ENCODE data around the gene PAX5. TPM values are rescaled to one million over a fixed set of nuclear protein-coding genes. Genes with fewer than 3 reads are reported as not detected.

PAX5 gene
- polyA plus RNA-seq, 1 of the 3 experiments (the other 2 are of a cell fraction): 0.05 TPM

- Histone ChIP-seq H3K9ac (no peak overlapping the region), H4K20me1 (ENCODE audit: insufficient read depth) (no peaks in the 10 kb centered on the region), H3K36me3 (replicated peaks in 1 of 2; ENCODE audit: control insufficient read depth in 1 of 2, insufficient read depth in 2 of 2, low read length in 1 of 2) (no peaks in the 10 kb centered on the region), H3K4me3 (ENCODE audit: low read depth in 2 of 2, low read length in 1 of 2) (no peak overlapping the region), H3K79me2 (ENCODE audit: insufficient read depth) (no peaks in the 10 kb centered on the region), H3K27me3 (ENCODE audit: insufficient read depth) (peaks cover 21% of the 10 kb centered on the region; the same call in 1 of the 2 replicates), H3K4me1 (ENCODE audit: control insufficient read depth in 1 of 2, insufficient read depth in 2 of 2, low read depth in 1 of 2, low read length in 1 of 2) (peaks cover 3 to 10% of the 10 kb centered on the region in 2 experiments; a peak in 1 of 4 replicates), H3F3A (replicated peaks; ENCODE audit: insufficient read depth) (no peaks in the 10 kb centered on the region), H3K27ac (ENCODE audit: low read depth in 2 of 2, low read length in 1 of 2) (no peak overlapping the region), H3K4me2 (no peak overlapping the region), H2AFZ (ENCODE audit: low read depth) (no peak overlapping the region), H3K9me2 (no peaks in the 10 kb centered on the region), H3K9me3 (no peaks in the 10 kb centered on the region)
- DNase-seq: no peak
- no peak for TF ChIP-seq JUND (IDR thresholded peaks at IDR 0.05)
- no peak for TF ChIP-seq MAX (IDR thresholded peaks at IDR 0.05; ENCODE audit: low read depth)
- no peak for TF ChIP-seq NRF1 (IDR thresholded peaks at IDR 0.05; ENCODE audit: low read depth, low read length)
- no peak for TF ChIP-seq IRF3 (IDR thresholded peaks at IDR 0.05; ENCODE audit: low read depth, low read length)
- no peak for TF ChIP-seq RXRA (IDR thresholded peaks at IDR 0.05; ENCODE audit: borderline replicate concordance, low read depth)
- TF ChIP-seq ELF1 (IDR thresholded peaks at IDR 0.05): no peak
- TF ChIP-seq PBX3 (IDR thresholded peaks at IDR 0.05): no peak
- no peak for TF ChIP-seq POLR2AphosphoS5 (IDR thresholded peaks at IDR 0.05; ENCODE audit: low read depth, low read length)
- no peak for TF ChIP-seq SIN3A (IDR thresholded peaks at IDR 0.05; ENCODE audit: borderline replicate concordance, low read depth, low read length)
- ChIA-PET CTCF (interaction anchor here (0.8 to 3.0 kb wide), 2 partner anchors 29 to 428 kb away, joined by 3 to 6 read pairs; no protein-coding TSS in a partner anchor), POLR2A (interaction anchor here (0.6 kb wide), 1 partner anchor 782 kb away, joined by 3 read pairs; no protein-coding TSS in a partner anchor)
- WGBS (ENCODE audit: low lambda C conversion rate): 64% methylated on average over 7 of the region's 7 CpGs
Measured at GRCh38 chr9:36901528-36901927, 132.5 kb downstream of the PAX5 start.

GRCh38 chr9:36900856-36901220 is 133.2 kb downstream of the PAX5 start:
- no peak overlapping the region for H3K4me3 ChIP-seq (ENCODE audit: low read depth in 2 of 2, low read length in 1 of 2)
- no peaks in the 10 kb centered on the region for H3K36me3 ChIP-seq (replicated peaks in 1 of 2; ENCODE audit: control insufficient read depth in 1 of 2, insufficient read depth in 2 of 2, low read length in 1 of 2)
- no peak overlapping the region for H3K4me2 ChIP-seq
- H2AFZ ChIP-seq (ENCODE audit: low read depth): no peak overlapping the region
- no peak overlapping the region for H3K9ac ChIP-seq
- H3K9me2 ChIP-seq: no peaks in the 10 kb centered on the region
- H3K4me1 ChIP-seq (ENCODE audit: control insufficient read depth in 1 of 2, insufficient read depth in 2 of 2, low read depth in 1 of 2, low read length in 1 of 2): peaks cover 3 to 10% of the 10 kb centered on the region in 2 experiments; a peak in 1 of 4 replicates
- H3K79me2 ChIP-seq (ENCODE audit: insufficient read depth): no peaks in the 10 kb centered on the region
- no peaks in the 10 kb centered on the region for H3F3A ChIP-seq (replicated peaks; ENCODE audit: insufficient read depth)
- TF ChIP-seq NFIC (IDR thresholded peaks at IDR 0.05; ENCODE audit: borderline replicate concordance) (no peak), ELF1 (IDR thresholded peaks at IDR 0.05) (no peak), CTCF (IDR thresholded peaks at IDR 0.05) (no peak), USF2 (IDR thresholded peaks at IDR 0.05; ENCODE audit: borderline replicate concordance, low read depth, low read length) (no peak), RAD21 (IDR thresholded peaks at IDR 0.05; ENCODE audit: low read length) (no peak), RCOR1 (IDR thresholded peaks at IDR 0.05; ENCODE audit: low read length) (no peak), SMC3 (IDR thresholded peaks at IDR 0.05; ENCODE audit: low read depth, low read length) (no peak), FOXJ3 (CRISPR knock-in tag; IDR thresholded peaks at IDR 0.05) (no peak)
- ChIA-PET POLR2A (no interaction called here), CTCF (interaction anchor here (3.0 kb wide), 1 partner anchor 28 kb away, joined by 6 read pairs; no protein-coding TSS in a partner anchor)
- H3K9me3 ChIP-seq: no peaks in the 10 kb centered on the region
- WGBS (ENCODE audit: low lambda C conversion rate): 76% methylated on average over 6 of the region's 6 CpGs
- peaks cover 25% of the 10 kb centered on the region; the same call in 1 of the 2 replicates for H3K27me3 ChIP-seq (ENCODE audit: insufficient read depth)
- no peaks in the 10 kb centered on the region for H4K20me1 ChIP-seq (ENCODE audit: insufficient read depth)
- H3K27ac ChIP-seq (ENCODE audit: low read depth in 2 of 2, low read length in 1 of 2): no peak overlapping the region
- DNase-seq: no peak
